NK-92 (cell line): ENCODE results near the gene RIN1.

Source experiments
- DNase-seq: peaks from one replicate; lab custom pipeline; 2025; ENCODE audit not compliant: unreplicated experiment; lab: John Stamatoyannopoulos, UW

Gene RIN1

GRCh38 chr11:66335531-66336233 lies 552 bp downstream of the RIN1 start:
- no peak for DNase-seq

- DNase-seq = no peak
Observed at GRCh38 chr11:66334605-66335442, 1.4 kb downstream of the RIN1 start.

- DNase-seq = no peak
Observed at GRCh38 chr11:66333896-66334604, 2.2 kb downstream of the RIN1 start.

GRCh38 chr11:66333220-66333877 lies 2.9 kb downstream of the RIN1 start:
- no peak for DNase-seq

- DNase-seq = no peak
Observed at GRCh38 chr11:66332371-66333219, 3.6 kb downstream of the RIN1 start.

GRCh38 chr11:66331542-66332370 lies 4.5 kb downstream of the RIN1 start:
- DNase-seq = no peak

GRCh38 chr11:66330931-66331330 lies 5.3 kb downstream of the RIN1 start:
- no peak for DNase-seq

GRCh38 chr11:66329165-66329673 lies 7.0 kb downstream of the RIN1 start:
- DNase-seq = no peak

GRCh38 chr11:66328302-66329144 lies 7.7 kb downstream of the RIN1 start:
- no peak for DNase-seq

- no peak for DNase-seq
Observed at GRCh38 chr11:66328031-66328301, 8.3 kb downstream of the RIN1 start.

- DNase-seq = no peak
Observed at GRCh38 chr11:66327171-66328030, 8.8 kb downstream of the RIN1 start.

- DNase-seq = no peak
Observed at GRCh38 chr11:66326261-66327111, 9.7 kb downstream of the RIN1 start.

GRCh38 chr11:66325263-66325671 lies 11.0 kb downstream of the RIN1 start:
- DNase-seq = no peak

- DNase-seq = no peak
Observed at GRCh38 chr11:66324664-66325063, 11.6 kb downstream of the RIN1 start.

- DNase-seq = no peak
Observed at GRCh38 chr11:66323684-66324083, 12.6 kb downstream of the RIN1 start.

- no peak for DNase-seq
Observed at GRCh38 chr11:66322732-66323427, 13.4 kb downstream of the RIN1 start.
